Measurements from ENCODE around the gene OR4B1. TPM values are rescaled to one million over a fixed set of nuclear protein-coding genes. Genes with fewer than 3 reads are reported as not detected.
"Not testable (repeated sequence)": the region's sequence is repeated elsewhere in the genome, so short reads cannot be mapped to it uniquely, and the experiment has no call there.

OR4B1 gene
- total and polyA plus RNA-seq, 12 donors, result not detected

DNA sequence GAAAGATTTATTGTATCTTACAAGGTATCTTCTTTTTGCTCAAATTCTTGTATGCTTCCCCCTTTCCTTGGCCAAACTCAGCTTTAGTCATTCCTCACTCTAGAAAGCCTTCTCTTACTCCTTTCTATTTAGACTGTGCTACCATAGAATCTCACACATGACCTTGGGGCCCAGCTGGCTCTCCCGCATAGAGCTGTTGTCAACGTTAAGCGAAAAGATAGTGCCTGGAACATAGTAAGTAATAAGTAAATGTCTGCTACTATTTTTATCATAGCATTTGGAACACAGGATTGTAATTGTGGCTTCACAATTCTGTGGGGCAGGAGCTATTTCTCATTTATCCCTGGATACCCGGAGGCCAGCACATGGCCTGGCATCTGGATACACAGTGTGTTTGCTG lies 38.9 kb upstream of the OR4B1 start:
- Histone ChIP-seq H3K36me3 (no peaks in the 10 kb centered on the region), H3K4me3 (no peak overlapping the region), H3K9me3 (peaks cover 0 to 14% (median 0%) of the 10 kb centered on the region in 11 donors), H3K27me3 (no peaks in the 10 kb centered on the region), H3K4me1 (peaks cover 0 to 14% (median 6%) of the 10 kb centered on the region in 9 donors), H3K27ac (peak overlapping the region in 9 of 10 donors; percentile 19 to 63 (median 49))
- intact Hi-C loops (cut with DNase I), result loop anchor here in 3 of 10 donors (10.0 kb wide), 2 partner anchors 127 to 987 kb away; partner anchors contain the start of gene OR4S1 (in 1 of the 3)
- ATAC-seq, result peak in 2 of 8 donors; percentile 66 to 73
- TF ChIP-seq, protein P1, sequence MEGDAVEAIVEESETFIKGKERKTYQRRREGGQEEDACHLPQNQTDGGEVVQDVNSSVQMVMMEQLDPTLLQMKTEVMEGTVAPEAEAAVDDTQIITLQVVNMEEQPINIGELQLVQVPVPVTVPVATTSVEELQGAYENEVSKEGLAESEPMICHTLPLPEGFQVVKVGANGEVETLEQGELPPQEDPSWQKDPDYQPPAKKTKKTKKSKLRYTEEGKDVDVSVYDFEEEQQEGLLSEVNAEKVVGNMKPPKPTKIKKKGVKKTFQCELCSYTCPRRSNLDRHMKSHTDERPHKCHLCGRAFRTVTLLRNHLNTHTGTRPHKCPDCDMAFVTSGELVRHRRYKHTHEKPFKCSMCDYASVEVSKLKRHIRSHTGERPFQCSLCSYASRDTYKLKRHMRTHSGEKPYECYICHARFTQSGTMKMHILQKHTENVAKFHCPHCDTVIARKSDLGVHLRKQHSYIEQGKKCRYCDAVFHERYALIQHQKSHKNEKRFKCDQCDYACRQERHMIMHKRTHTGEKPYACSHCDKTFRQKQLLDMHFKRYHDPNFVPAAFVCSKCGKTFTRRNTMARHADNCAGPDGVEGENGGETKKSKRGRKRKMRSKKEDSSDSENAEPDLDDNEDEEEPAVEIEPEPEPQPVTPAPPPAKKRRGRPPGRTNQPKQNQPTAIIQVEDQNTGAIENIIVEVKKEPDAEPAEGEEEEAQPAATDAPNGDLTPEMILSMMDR (IDR thresholded peaks at IDR 0.05), result no peak
- no peak for DNase-seq
- WGBS, 2 donors, result 40 to 57% methylated on average over 4 of the region's 4 CpGs

DNA sequence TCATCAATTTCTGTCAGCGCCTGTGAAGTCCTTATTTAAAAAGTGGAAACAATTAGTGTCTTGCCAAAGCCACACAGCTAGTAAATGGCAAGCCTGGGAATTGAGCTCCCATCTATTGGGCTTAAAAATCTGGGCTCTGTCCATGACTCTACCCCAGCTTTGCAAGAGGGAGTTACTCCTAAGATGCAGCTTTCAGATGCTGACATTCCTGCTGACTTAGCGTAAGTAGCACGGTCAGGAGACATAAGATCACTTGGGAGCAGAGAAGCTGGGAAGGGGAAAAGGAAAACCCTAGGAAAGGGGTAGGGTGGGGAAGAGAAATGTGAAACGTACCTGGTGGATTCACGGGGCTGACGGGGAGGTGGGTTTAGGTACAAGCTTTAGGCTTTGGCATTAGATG lies 36.0 kb upstream of the OR4B1 start:
- intact Hi-C loops (cut with DNase I), result no loop called here
- Histone ChIP-seq H3K27me3 (no peaks in the 10 kb centered on the region), H3K9me3 (peaks cover 0 to 14% (median 0%) of the 10 kb centered on the region in 11 donors), H3K36me3 (no peaks in the 10 kb centered on the region), H3K4me3 (no peak overlapping the region), H3K27ac (peak overlapping the region in 1 of 10 donors; percentile 91), H3K4me1 (peaks cover 0 to 5% (median 0%) of the 10 kb centered on the region in 9 donors)
- ATAC-seq (no peak), DNase-seq (no peak)
- TF ChIP-seq, protein P1 (IDR thresholded peaks at IDR 0.05), result no peak
- 83 to 84% methylated on average over 6 of the region's 6 CpGs for WGBS, 2 donors

GRCh38 chr11:48182860-48183526 lies 33.6 kb upstream of the OR4B1 start:
- WGBS, 2 donors, result 41 to 43% methylated on average over 4 of the region's 4 CpGs
- Histone ChIP-seq H3K27ac (peak overlapping the region in 8 of 10 donors; percentile 50 to 93 (median 80)), H3K36me3 (no peaks in the 10 kb centered on the region), H3K4me3 (no peak overlapping the region), H3K27me3 (no peaks in the 10 kb centered on the region), H3K4me1 (peaks cover 0 to 5% (median 0%) of the 10 kb centered on the region in 9 donors), H3K9me3 (peaks cover 0 to 16% (median 0%) of the 10 kb centered on the region in 11 donors)
- DNase-seq (peak in 1 of 2 donors; percentile 65), ATAC-seq (peak; percentile 84 to 99 (median 96))
- TF ChIP-seq, protein P1 (IDR thresholded peaks at IDR 0.05), result no peak
- intact Hi-C loops (cut with DNase I), result no loop called here

- Histone ChIP-seq H3K27me3 (no peaks in the 10 kb centered on the region), H3K27ac (peak overlapping the region in 4 of 10 donors; percentile 9 to 91 (median 51)), H3K36me3 (no peaks in the 10 kb centered on the region), H3K9me3 (peaks cover 0 to 21% (median 0%) of the 10 kb centered on the region in 11 donors), H3K4me1 (peaks cover 0 to 5% (median 0%) of the 10 kb centered on the region in 9 donors), H3K4me3 (no peak overlapping the region)
- ATAC-seq (no peak), DNase-seq (no peak)
- TF ChIP-seq, protein P1 (IDR thresholded peaks at IDR 0.05), result no peak
- intact Hi-C loops (cut with DNase I), result no loop called here
Measured at GRCh38 chr11:48184452-48184851, 32.2 kb upstream of the OR4B1 start.

GRCh38 chr11:48190906-48191654 lies 25.5 kb upstream of the OR4B1 start:
- not testable (repeated sequence) for H3K36me3 ChIP-seq, H3K4me1 ChIP-seq, H3K27me3 ChIP-seq, H3K27ac ChIP-seq, H3K4me3 ChIP-seq, ATAC-seq, DNase-seq
- WGBS, 2 donors, result 63 to 70% methylated on average over 10 of the region's 10 CpGs
- intact Hi-C loops (cut with DNase I), result loop anchor here in 1 of 10 donors (5.0 kb wide), 1 partner anchor 726 kb away; no protein-coding TSS in a partner anchor
- H3K9me3 ChIP-seq, result peaks cover 0 to 41% (median 7%) of the 10 kb centered on the region in 11 donors
